Temporal lobe (tissue), 2 donors: Measurements from ENCODE around the gene ABCA5. TPM values are rescaled to one million over a fixed set of nuclear protein-coding genes. Genes with fewer than 3 reads are reported as not detected.

Source experiments
- small RNA-seq: library from RNA; depleted of rRNA; stranded (forward); fragments of <200 nt; gene quantifications from one replicate; pipeline ENCODE3, GENCODE V24; 2014; ENCODE audit warnings: low replicate concordance
- total RNA-seq: library from RNA; depleted of rRNA; stranded (reverse); fragments of >200 nt; gene quantifications from one replicate; pipeline ENCODE4 v1.2.3, GENCODE V29; 2014

Gene ABCA5
- total RNA-seq, 1 donor from 2014 or later: 33.9 TPM

Small RNA genes within 50 kb of the gene (small RNA-seq; reads per million reads assigned to genes)
- gene RF00561 (not detected), gene SNRPGP4 (not detected)

Other genes with a start within 250 kb of the ABCA5 start
- gene ABCA6, start 185.2 kb downstream of the ABCA5 start, total RNA-seq: 1.7 TPM
- 2.7 TPM for gene ABCA10, start 98.3 kb downstream of the ABCA5 start, total RNA-seq
- gene MAP2K6, start 87.6 kb upstream of the ABCA5 start, total RNA-seq: 26.3 TPM